Activated CD4-positive, alpha-beta T cell treated with anti-CD3 and anti-CD28 coated beads, Interleukin-2, amount 10 ng/mL, durations not matched to agents 7 days and 5 days (primary cell): ENCODE results near the gene TSPAN15. TPM values are rescaled to one million over a fixed set of nuclear protein-coding genes. Genes with fewer than 3 reads are reported as not detected.

Experiments used
- CTCF ChIA-PET: fragments of 350-600 bp; sonication (Branson Sonifier 250); formaldehyde crosslinking; loops from one replicate; lab custom pipeline; 2021; ENCODE audit warnings: antibody characterized with exemption; lab: Charles Lee
- POLR2A ChIA-PET: fragments of 350-600 bp; sonication (Branson Sonifier 250); formaldehyde crosslinking; loops from one replicate; lab custom pipeline; 2021; ENCODE audit warnings: antibody characterized with exemption; lab: Charles Lee
- DNase-seq: peaks from one replicate; pipeline ENCODE4 v3.0.0-alpha.2; 2020
- H3K27ac Mint-ChIP-seq: one replicate; pipeline ENCODE4 v1.8.0; 2021; ENCODE audit warnings: mild to moderate bottlenecking, moderate library complexity, mixed read lengths
- H3K27me3 Mint-ChIP-seq: one replicate; pipeline ENCODE4 v1.8.0; 2021; ENCODE audit warnings: mixed read lengths
- H3K36me3 Mint-ChIP-seq: one replicate; pipeline ENCODE4 v1.8.0; 2021; ENCODE audit warnings: low read depth, mixed read lengths
- H3K4me1 Mint-ChIP-seq: one replicate; pipeline ENCODE4 v1.8.0; 2021; ENCODE audit warnings: mixed read lengths
- H3K4me3 Mint-ChIP-seq: one replicate; pipeline ENCODE4 v1.8.0; 2021; ENCODE audit warnings: mild to moderate bottlenecking, moderate library complexity, mixed read lengths
- H3K9me3 Mint-ChIP-seq: one replicate; pipeline ENCODE4 v1.8.0; 2021; ENCODE audit warnings: mixed read lengths
- total RNA-seq, 2 experiments: library from RNA; stranded (reverse); gene quantifications; one replicate each; pipeline ENCODE4 v1.2.3, GENCODE V29; 2021

TSPAN15 gene
- total RNA-seq, 2 experiments from 2014 or later, result 3.6 to 4.2 TPM

- Mint-ChIP-seq H3K4me3 (no peak overlapping the region), H3K27ac (no peak overlapping the region), H3K36me3 (no peaks in the 10 kb centered on the region), H3K27me3 (no peaks in the 10 kb centered on the region), H3K4me1 (peaks cover 11% of the 10 kb centered on the region), H3K9me3 (no peaks in the 10 kb centered on the region)
- ChIA-PET POLR2A (no interaction called here), CTCF (interaction anchor here (0.6 to 3.9 kb wide), 3 partner anchors 11 to 94 kb away, joined by 4 to 14 read pairs (median 5); no protein-coding TSS in a partner anchor)
- no peak for DNase-seq
Measured at GRCh38 chr10:69419096-69419743, 32.0 kb upstream of the TSPAN15 start.

- Mint-ChIP-seq H3K27ac (no peak overlapping the region), H3K4me3 (no peak overlapping the region), H3K9me3 (no peaks in the 10 kb centered on the region), H3K4me1 (peaks cover 13% of the 10 kb centered on the region), H3K27me3 (no peaks in the 10 kb centered on the region), H3K36me3 (no peaks in the 10 kb centered on the region)
- ChIA-PET CTCF (interaction anchor here (0.6 to 3.9 kb wide), 3 partner anchors 12 to 95 kb away, joined by 4 to 14 read pairs (median 5); no protein-coding TSS in a partner anchor), POLR2A (no interaction called here)
- DNase-seq, result no peak
Measured at GRCh38 chr10:69419744-69420126, 31.5 kb upstream of the TSPAN15 start.

GRCh38 chr10:69421611-69422308 is 29.5 kb upstream of the TSPAN15 start:
- Mint-ChIP-seq H3K27me3 (no peaks in the 10 kb centered on the region), H3K4me1 (peaks cover 33% of the 10 kb centered on the region), H3K36me3 (no peaks in the 10 kb centered on the region), H3K4me3 (no peak overlapping the region), H3K27ac (no peak overlapping the region), H3K9me3 (no peaks in the 10 kb centered on the region)
- CTCF ChIA-PET, result no interaction called here
- DNase-seq, result no peak
- POLR2A ChIA-PET, result no interaction called here

GRCh38 chr10:69422676-69423075 is 28.6 kb upstream of the TSPAN15 start:
- H3K27ac Mint-ChIP-seq, result no peak overlapping the region
- no peak for DNase-seq
- H3K4me1 Mint-ChIP-seq, result peaks cover 42% of the 10 kb centered on the region
- ChIA-PET CTCF (interaction anchor here (0.9 to 1.4 kb wide), 2 partner anchors 10 to 14 kb away, joined by 3 read pairs; no protein-coding TSS in a partner anchor), POLR2A (no interaction called here)
- no peaks in the 10 kb centered on the region for H3K36me3 Mint-ChIP-seq
- H3K9me3 Mint-ChIP-seq, result no peaks in the 10 kb centered on the region
- H3K4me3 Mint-ChIP-seq, result no peak overlapping the region
- no peaks in the 10 kb centered on the region for H3K27me3 Mint-ChIP-seq

GRCh38 chr10:69425041-69425440 is 26.2 kb upstream of the TSPAN15 start:
- no peaks in the 10 kb centered on the region for H3K27me3 Mint-ChIP-seq
- no peaks in the 10 kb centered on the region for H3K36me3 Mint-ChIP-seq
- peak overlapping the region; percentile 58 for H3K27ac Mint-ChIP-seq
- no peaks in the 10 kb centered on the region for H3K9me3 Mint-ChIP-seq
- DNase-seq, result no peak
- no peak overlapping the region for H3K4me3 Mint-ChIP-seq
- ChIA-PET POLR2A (no interaction called here), CTCF (interaction anchor here (0.6 to 1.7 kb wide), 3 partner anchors 17 to 183 kb away, joined by 3 to 9 read pairs (median 3); no protein-coding TSS in a partner anchor)
- peaks cover 49% of the 10 kb centered on the region for H3K4me1 Mint-ChIP-seq

- Mint-ChIP-seq H3K27ac (peak overlapping the region; percentile 15), H3K27me3 (no peaks in the 10 kb centered on the region), H3K9me3 (no peaks in the 10 kb centered on the region), H3K4me1 (peaks cover 49% of the 10 kb centered on the region), H3K4me3 (no peak overlapping the region), H3K36me3 (no peaks in the 10 kb centered on the region)
- peak; percentile 53 for DNase-seq
- ChIA-PET POLR2A (no interaction called here), CTCF (interaction anchor here (0.6 to 1.7 kb wide), 5 partner anchors 17 to 262 kb away, joined by 3 to 9 read pairs (median 3); no protein-coding TSS in a partner anchor)
Measured at GRCh38 chr10:69425511-69426298, 25.6 kb upstream of the TSPAN15 start.

GRCh38 chr10:69426376-69426727 is 24.9 kb upstream of the TSPAN15 start:
- CTCF ChIA-PET, result interaction anchor here (0.6 to 0.7 kb wide), 3 partner anchors 81 to 1110 kb away, joined by 3 read pairs; no protein-coding TSS in a partner anchor
- POLR2A ChIA-PET, result no interaction called here
- no peak for DNase-seq
- Mint-ChIP-seq H3K4me1 (peaks cover 49% of the 10 kb centered on the region), H3K36me3 (no peaks in the 10 kb centered on the region), H3K9me3 (no peaks in the 10 kb centered on the region), H3K4me3 (no peak overlapping the region), H3K27me3 (no peaks in the 10 kb centered on the region), H3K27ac (peak overlapping the region; percentile 15)

GRCh38 chr10:69428165-69428564 is 23.1 kb upstream of the TSPAN15 start:
- ChIA-PET CTCF (interaction anchor here (0.7 to 1.0 kb wide), 2 partner anchors 16 to 79 kb away, joined by 3 to 4 read pairs; no protein-coding TSS in a partner anchor), POLR2A (no interaction called here)
- H3K4me1 Mint-ChIP-seq, result peaks cover 46% of the 10 kb centered on the region
- no peaks in the 10 kb centered on the region for H3K27me3 Mint-ChIP-seq
- H3K9me3 Mint-ChIP-seq, result no peaks in the 10 kb centered on the region
- H3K36me3 Mint-ChIP-seq, result no peaks in the 10 kb centered on the region
- H3K4me3 Mint-ChIP-seq, result no peak overlapping the region
- no peak overlapping the region for H3K27ac Mint-ChIP-seq
- no peak for DNase-seq

- Mint-ChIP-seq H3K27ac (no peak overlapping the region), H3K9me3 (no peaks in the 10 kb centered on the region), H3K27me3 (peaks cover 14% of the 10 kb centered on the region), H3K36me3 (no peaks in the 10 kb centered on the region), H3K4me3 (no peak overlapping the region), H3K4me1 (no peaks in the 10 kb centered on the region)
- CTCF ChIA-PET, result interaction anchor here (1.2 to 1.4 kb wide), 2 partner anchors 13 to 21 kb away, joined by 3 to 4 read pairs; no protein-coding TSS in a partner anchor
- POLR2A ChIA-PET, result no interaction called here
- no peak for DNase-seq
Measured at GRCh38 chr10:69434169-69434568, 17.1 kb upstream of the TSPAN15 start.

- H3K27me3 Mint-ChIP-seq, result peaks cover 15% of the 10 kb centered on the region
- peaks cover under 1% of the 10 kb centered on the region for H3K4me1 Mint-ChIP-seq
- ChIA-PET POLR2A (no interaction called here), CTCF (no interaction called here)
- DNase-seq, result no peak
- H3K36me3 Mint-ChIP-seq, result no peaks in the 10 kb centered on the region
- H3K9me3 Mint-ChIP-seq, result no peaks in the 10 kb centered on the region
- H3K27ac Mint-ChIP-seq, result no peak overlapping the region
- no peak overlapping the region for H3K4me3 Mint-ChIP-seq
Measured at GRCh38 chr10:69434926-69435325, 16.3 kb upstream of the TSPAN15 start.

- Mint-ChIP-seq H3K4me1 (peaks cover 1% of the 10 kb centered on the region), H3K36me3 (no peaks in the 10 kb centered on the region), H3K4me3 (no peak overlapping the region), H3K27ac (no peak overlapping the region), H3K27me3 (peaks cover 15% of the 10 kb centered on the region), H3K9me3 (no peaks in the 10 kb centered on the region)
- CTCF ChIA-PET, result interaction anchor here (0.9 kb wide), 1 partner anchor 11 kb away, joined by 3 read pairs; no protein-coding TSS in a partner anchor
- POLR2A ChIA-PET, result interaction anchor here (0.7 kb wide), 1 partner anchor 1270 kb away, joined by 3 read pairs; no protein-coding TSS in a partner anchor
- no peak for DNase-seq
Measured at GRCh38 chr10:69435966-69436520, 15.2 kb upstream of the TSPAN15 start.
